ENCODE results near the gene SERPINA10. TPM values are rescaled to one million over a fixed set of nuclear protein-coding genes. Genes with fewer than 3 reads are reported as not detected.

Gene SERPINA10, protein sequence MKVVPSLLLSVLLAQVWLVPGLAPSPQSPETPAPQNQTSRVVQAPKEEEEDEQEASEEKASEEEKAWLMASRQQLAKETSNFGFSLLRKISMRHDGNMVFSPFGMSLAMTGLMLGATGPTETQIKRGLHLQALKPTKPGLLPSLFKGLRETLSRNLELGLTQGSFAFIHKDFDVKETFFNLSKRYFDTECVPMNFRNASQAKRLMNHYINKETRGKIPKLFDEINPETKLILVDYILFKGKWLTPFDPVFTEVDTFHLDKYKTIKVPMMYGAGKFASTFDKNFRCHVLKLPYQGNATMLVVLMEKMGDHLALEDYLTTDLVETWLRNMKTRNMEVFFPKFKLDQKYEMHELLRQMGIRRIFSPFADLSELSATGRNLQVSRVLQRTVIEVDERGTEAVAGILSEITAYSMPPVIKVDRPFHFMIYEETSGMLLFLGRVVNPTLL
- total RNA-seq (not detected), polyA plus RNA-seq (under 1 TPM in 1 of 3 donors, not detected in 2; 0.13 TPM)
- long read RNA-seq, donor 1: 0 reads
- long read RNA-seq, donor 2: 0 reads
- long read RNA-seq, donor 3: 0 reads
- long read RNA-seq, donor 4: 0 reads
- long read RNA-seq, donor 5: 0 reads
- long read RNA-seq, donor 6: 0 reads
- long read RNA-seq, donor 7: 0 reads
- long read RNA-seq, donor 8: 0 reads
- long read RNA-seq, donor 9: 0 reads
- long read RNA-seq, donor 10: 0 reads

DNA sequence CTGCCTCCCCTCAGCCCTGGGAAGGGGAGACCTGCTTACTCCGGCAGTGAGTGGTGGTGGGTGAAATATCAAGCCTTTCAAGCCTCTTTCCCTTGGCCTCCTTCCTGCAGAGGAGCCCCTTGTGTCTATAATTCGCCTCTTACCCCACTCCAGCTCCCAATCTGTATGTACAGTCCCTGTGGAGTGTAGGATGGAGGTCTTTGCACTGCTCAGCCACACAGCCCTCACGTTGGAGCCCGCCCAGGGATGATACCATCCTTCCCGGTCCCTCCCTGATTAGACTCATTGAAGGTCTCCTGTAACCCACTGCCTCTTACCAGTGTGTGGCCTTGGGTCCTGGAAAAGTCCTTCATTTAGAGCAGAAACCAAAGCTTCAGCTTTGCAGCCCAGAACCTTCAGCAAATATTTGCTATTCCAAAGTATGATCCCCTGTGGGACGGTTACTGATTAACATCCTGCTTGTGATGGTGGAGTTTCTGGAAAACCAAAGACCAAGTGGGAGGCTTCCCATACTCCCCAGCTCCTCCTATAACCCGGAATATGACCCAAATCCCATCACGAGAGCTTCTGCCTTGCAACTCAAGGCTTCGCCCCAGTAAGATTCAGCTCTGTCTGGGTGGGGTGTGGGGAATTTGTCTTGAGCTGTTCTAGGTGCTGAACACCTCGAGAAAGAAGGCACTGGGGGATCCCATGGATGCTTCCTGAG, at the start of gene SERPINA10:
TSS of gene SERPINA10 (minus strand) at position 397 of the 706 bp plus-strand sequence. CDS start 2,675 bp downstream, outside the sequence.
- H3K4me3 ChIP-seq: no peak within 1 kb of the TSS
- WGBS, 4 donors: 51 to 64% (median 62%) methylated on average over 9 to 10 of the region's 10 CpGs
- no peak for DNase-seq
- intact Hi-C loops (cut with DNase I): no loop called here
- no peak within 1 kb of the TSS for H3K27ac ChIP-seq
- TF ChIP-seq, protein P1, sequence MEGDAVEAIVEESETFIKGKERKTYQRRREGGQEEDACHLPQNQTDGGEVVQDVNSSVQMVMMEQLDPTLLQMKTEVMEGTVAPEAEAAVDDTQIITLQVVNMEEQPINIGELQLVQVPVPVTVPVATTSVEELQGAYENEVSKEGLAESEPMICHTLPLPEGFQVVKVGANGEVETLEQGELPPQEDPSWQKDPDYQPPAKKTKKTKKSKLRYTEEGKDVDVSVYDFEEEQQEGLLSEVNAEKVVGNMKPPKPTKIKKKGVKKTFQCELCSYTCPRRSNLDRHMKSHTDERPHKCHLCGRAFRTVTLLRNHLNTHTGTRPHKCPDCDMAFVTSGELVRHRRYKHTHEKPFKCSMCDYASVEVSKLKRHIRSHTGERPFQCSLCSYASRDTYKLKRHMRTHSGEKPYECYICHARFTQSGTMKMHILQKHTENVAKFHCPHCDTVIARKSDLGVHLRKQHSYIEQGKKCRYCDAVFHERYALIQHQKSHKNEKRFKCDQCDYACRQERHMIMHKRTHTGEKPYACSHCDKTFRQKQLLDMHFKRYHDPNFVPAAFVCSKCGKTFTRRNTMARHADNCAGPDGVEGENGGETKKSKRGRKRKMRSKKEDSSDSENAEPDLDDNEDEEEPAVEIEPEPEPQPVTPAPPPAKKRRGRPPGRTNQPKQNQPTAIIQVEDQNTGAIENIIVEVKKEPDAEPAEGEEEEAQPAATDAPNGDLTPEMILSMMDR (IDR thresholded peaks at IDR 0.05): no peak
- no peak for TF ChIP-seq POLR2A (IDR thresholded peaks at IDR 0.05)
- no peaks in the 10 kb centered on the region for H3K36me3 ChIP-seq (replicated peaks in 1 of 2)
- H3K27me3 ChIP-seq: no peaks in the 10 kb centered on the region
- no peaks in the 10 kb centered on the region for H3K9me3 ChIP-seq (replicated peaks in 1 of 3)
- H3K4me1 ChIP-seq (replicated peaks in 1 of 2): no peaks in the 10 kb centered on the region

DNA sequence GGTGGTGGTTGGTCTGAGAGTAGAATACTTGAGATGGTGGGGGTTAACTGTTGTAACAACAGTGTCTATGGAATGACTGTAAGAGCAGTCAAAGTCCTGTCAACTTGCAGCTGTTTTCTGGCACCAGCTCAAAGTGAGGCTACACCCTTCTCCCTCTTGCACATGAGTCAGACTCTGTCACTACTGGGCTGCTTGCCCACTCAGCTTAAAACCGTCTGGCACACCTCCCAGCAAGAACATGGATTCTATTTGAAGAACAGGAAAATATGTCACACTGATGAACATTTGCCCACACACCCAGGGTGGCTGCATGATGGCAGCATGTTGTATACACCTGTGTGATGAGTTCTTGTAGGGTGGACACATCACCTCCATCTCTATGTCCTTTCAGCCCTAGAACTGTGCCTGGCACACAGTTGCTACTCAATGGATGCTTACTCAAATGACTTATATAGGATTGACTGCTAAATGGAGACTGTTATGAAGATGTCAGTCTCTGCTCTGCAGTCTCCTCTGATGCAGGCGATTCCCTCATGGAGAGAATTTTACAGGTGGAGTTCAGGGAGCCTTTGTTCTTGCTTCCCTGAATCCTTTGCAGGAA, 49.4 kb upstream of the SERPINA10 start:
- Histone ChIP-seq H3K4me3 (no peak overlapping the region), H3K27ac (peak overlapping the region in 1 of 5 donors; percentile 48), H3K4me1 (replicated peaks in 1 of 2) (no peaks in the 10 kb centered on the region), H3K9me3 (replicated peaks in 1 of 3) (no peaks in the 10 kb centered on the region), H3K27me3 (no peaks in the 10 kb centered on the region), H3K36me3 (replicated peaks in 1 of 2) (no peaks in the 10 kb centered on the region)
- TF ChIP-seq POLR2A (IDR thresholded peaks at IDR 0.05): no peak
- TF ChIP-seq, protein P1 (IDR thresholded peaks at IDR 0.05): no peak
- peak; percentile 86 to 96 (median 94) for DNase-seq
- 27 to 50% (median 32%) methylated on average over 2 of the region's 2 CpGs for WGBS, 4 donors
- intact Hi-C loops (cut with DNase I): no loop called here

DNA sequence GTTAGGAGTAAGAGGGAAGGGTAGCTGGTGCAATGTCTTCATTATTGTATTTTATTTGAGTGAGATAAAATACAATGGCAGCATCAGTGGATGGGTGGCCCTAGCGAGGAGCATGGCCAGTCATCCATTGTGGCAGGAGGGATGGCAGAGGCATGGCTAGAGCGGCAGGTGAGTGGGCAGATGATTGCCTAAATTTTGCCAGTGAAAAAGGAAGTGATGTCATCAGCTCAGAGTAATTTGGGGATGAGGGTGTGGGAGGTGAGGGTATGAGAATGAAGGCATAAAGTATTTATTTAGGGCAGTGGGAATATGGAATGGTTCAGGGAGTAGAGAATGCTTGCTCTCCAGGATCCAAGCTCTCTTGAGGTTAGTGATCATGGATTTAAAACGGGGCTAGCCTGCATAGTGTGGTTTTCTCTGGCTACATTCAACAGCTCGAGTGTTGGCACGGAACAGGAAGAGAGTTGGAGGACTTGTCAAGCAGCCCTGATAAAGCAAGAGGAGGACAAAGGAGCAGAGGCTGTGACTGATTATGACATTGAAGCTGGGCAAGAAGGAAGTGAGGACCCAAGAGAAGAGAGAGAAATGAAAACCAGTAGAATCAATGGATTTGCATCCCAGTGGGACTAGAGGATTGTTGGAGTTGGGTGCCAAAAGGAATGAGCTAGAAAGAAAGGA, 48.7 kb upstream of the SERPINA10 start:
- H3K27ac ChIP-seq: peak overlapping the region in 1 of 5 donors; percentile 48
- DNase-seq: no peak
- intact Hi-C loops (cut with DNase I): no loop called here
- no peaks in the 10 kb centered on the region for H3K27me3 ChIP-seq
- TF ChIP-seq, protein P1 (IDR thresholded peaks at IDR 0.05): no peak
- TF ChIP-seq POLR2A (IDR thresholded peaks at IDR 0.05): no peak
- H3K9me3 ChIP-seq (replicated peaks in 1 of 3): no peaks in the 10 kb centered on the region
- H3K4me1 ChIP-seq (replicated peaks in 1 of 2): no peaks in the 10 kb centered on the region
- WGBS, 4 donors: 56 to 63% (median 60%) methylated on average over 5 of the region's 5 CpGs
- H3K36me3 ChIP-seq (replicated peaks in 1 of 2): no peaks in the 10 kb centered on the region
- H3K4me3 ChIP-seq: no peak overlapping the region
